GM10248 (cell line): ENCODE results near the gene NUDCD3.

Experiments used
- CTCF ChIA-PET: fragments of 300-600 bp; sonication (Branson Sonifier 250); formaldehyde crosslinking; extraction: SDS; loops from one replicate; lab custom pipeline; 2021; ENCODE audit warnings: antibody characterized with exemption; lab: Yijun Ruan, JAX
- POLR2A ChIA-PET: fragments of 350-650 bp; sonication (Branson Sonifier 250); formaldehyde crosslinking; extraction: SDS; loops from one replicate; lab custom pipeline; 2020; ENCODE audit warnings: antibody characterized with exemption; lab: Yijun Ruan, JAX
- DNase-seq: peaks from one replicate; pipeline ENCODE4 v3.0.0; 2012; ENCODE audit errors: extremely low spot score
- TF ChIP-seq, protein P1 (sequence below): IDR thresholded peaks from 2 replicates; pipeline ENCODE4 v1.5.1; 2012; ENCODE audit warnings: mild to moderate bottlenecking, low read depth; ENCODE audit errors: extremely low read depth, missing control alignments, control extremely low read depth

Gene NUDCD3

DNA sequence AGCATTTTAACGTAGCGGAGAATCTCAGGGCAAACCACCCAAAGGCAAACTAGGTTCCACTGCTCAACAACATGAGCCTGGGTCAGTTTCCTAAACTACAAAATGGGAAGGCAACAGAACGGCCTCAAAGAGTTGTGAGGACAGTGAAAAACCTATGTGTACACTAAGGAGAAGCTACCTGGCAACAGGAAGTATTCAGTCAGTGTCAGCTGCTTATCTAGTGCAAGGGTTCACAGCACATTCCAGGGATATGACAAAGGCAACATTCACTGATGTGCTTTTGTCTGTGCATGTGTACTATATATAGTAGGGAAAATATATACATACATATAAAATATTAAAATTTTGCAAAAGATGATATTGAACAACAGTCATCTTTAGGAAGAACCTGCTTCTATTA, 17.2 kb downstream of the NUDCD3 start:
- no peak for DNase-seq
- POLR2A ChIA-PET, result no interaction called here
- CTCF ChIA-PET, result interaction anchor here (3.7 kb wide), 1 partner anchor 11 kb away, joined by 18 read pairs; no protein-coding TSS in a partner anchor
- TF ChIP-seq, protein P1, sequence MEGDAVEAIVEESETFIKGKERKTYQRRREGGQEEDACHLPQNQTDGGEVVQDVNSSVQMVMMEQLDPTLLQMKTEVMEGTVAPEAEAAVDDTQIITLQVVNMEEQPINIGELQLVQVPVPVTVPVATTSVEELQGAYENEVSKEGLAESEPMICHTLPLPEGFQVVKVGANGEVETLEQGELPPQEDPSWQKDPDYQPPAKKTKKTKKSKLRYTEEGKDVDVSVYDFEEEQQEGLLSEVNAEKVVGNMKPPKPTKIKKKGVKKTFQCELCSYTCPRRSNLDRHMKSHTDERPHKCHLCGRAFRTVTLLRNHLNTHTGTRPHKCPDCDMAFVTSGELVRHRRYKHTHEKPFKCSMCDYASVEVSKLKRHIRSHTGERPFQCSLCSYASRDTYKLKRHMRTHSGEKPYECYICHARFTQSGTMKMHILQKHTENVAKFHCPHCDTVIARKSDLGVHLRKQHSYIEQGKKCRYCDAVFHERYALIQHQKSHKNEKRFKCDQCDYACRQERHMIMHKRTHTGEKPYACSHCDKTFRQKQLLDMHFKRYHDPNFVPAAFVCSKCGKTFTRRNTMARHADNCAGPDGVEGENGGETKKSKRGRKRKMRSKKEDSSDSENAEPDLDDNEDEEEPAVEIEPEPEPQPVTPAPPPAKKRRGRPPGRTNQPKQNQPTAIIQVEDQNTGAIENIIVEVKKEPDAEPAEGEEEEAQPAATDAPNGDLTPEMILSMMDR, result no peak

DNA sequence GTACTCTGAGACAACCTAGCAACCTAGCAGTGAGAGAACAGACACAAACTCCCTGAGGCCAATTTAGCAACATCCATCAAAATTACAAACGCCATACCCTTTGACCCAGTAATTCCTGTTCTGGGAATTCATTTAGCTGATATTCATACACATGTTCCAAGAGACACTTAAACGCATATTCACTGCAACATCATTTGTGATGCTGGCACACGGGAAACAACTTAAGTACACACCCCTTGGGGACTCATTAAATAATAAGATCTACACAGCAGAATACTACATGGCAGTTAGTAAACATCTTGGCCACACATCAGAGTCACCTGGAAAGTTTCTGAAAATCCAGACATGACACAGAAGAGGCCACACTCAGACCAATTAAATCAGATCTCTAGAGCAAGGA, 17.6 kb downstream of the NUDCD3 start:
- CTCF ChIA-PET, result interaction anchor here (0.8 to 3.7 kb wide), 2 partner anchors 11 to 232 kb away, joined by 3 to 18 read pairs; no protein-coding TSS in a partner anchor
- TF ChIP-seq, protein P1, result no peak
- POLR2A ChIA-PET, result no interaction called here
- DNase-seq, result no peak

DNA sequence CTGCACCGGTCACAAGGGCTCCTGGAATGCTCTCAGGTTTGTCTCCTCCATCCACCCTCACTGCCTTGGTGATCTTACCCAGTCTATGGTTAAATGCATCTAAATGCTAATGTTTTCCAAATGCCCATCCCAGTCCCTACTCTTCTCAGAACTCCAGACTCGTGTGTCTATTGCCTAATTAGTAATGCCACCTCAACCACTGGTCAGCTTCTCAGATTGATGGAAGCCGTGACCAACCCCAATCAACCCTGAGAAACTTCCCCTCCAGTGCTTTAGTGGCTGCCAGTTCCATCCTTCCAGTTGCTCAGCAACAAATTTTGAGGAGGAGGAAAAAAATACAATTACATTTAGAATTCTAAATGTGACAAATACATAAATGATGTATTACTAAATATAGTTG, 18.6 kb downstream of the NUDCD3 start:
- POLR2A ChIA-PET, result no interaction called here
- TF ChIP-seq, protein P1, result no peak
- DNase-seq, result no peak
- CTCF ChIA-PET, result interaction anchor here (0.8 kb wide), 1 partner anchor 231 kb away, joined by 3 read pairs; no protein-coding TSS in a partner anchor

DNA sequence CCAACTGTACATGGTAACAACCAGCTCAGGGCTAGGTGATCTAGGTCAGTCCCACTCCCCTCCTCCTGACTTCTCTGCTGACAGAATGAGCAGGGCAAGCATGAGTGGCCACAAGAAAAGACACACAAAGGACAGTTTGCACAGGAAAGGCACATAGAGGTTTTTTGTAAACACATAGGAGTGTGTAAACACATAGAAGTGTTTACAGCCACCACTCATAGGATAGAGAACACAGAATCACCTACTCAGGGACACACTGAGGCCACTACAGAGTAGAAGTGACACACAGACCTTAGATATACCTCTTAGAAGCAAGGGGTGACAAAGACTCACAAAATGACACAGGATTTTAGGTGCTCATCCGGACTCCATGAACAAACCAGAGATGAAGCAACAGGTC, 19.0 kb downstream of the NUDCD3 start:
- CTCF ChIA-PET, result interaction anchor here (1.8 to 2.0 kb wide), 2 partner anchors 40 to 230 kb away, joined by 7 to 9 read pairs; no protein-coding TSS in a partner anchor

DNA sequence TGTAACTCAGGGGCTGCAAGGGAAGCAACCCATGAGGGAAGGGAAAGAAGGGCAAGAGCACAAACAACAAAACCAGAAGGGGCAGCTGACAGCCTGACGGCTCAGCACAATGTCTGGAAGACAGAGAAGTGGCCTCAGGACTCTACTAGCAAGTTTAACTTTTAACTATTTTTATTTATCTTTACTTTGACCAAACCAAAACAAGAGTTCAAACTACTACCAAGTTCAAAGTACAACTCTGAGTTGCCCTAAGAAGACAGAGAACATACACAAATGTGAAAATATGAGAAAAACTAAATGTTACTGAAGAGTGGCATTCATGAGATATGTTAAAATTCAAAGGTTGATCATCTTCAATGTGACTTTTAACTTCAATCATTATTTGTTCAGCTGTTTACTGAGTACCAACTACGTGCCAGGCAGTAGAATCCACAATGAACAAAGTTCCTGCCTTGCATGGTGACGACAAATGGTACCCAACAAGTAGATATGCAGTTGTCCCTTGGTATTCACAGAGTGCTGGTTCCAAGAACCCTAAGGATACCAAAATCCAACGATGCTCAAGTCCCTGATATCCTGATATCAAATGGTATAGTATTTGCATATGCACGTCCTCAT, 19.7 kb downstream of the NUDCD3 start:
- CTCF ChIA-PET, result interaction anchor here (1.0 to 2.0 kb wide), 4 partner anchors 12 to 230 kb away, joined by 3 to 9 read pairs (median 6); no protein-coding TSS in a partner anchor
- POLR2A ChIA-PET, result no interaction called here
- no peak for DNase-seq
- TF ChIP-seq, protein P1, result no peak

More for the DNA sequence above, 19.0 kb downstream of the NUDCD3 start:
- no peak for DNase-seq
- POLR2A ChIA-PET, result no interaction called here
- TF ChIP-seq, protein P1, result no peak

DNA sequence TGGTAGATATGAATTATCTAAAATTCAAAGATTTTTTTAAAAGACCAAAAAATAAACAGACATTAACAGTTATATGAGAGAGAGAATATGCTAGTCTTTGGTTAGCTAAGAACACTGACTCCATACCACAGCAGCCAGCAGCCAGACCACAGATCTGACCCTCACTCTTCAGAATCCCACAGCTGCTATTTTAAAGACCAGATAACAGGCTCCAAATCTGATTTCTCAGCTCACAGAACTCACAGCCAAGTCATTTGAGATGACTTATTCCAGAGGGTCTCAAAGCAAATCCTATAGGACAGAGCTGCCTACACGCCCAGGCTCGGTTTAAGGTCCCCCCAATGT, 20.4 kb downstream of the NUDCD3 start:
- no peak for DNase-seq
- CTCF ChIA-PET, result interaction anchor here (1.0 to 2.0 kb wide), 5 partner anchors 10 to 229 kb away, joined by 3 to 9 read pairs (median 5); no protein-coding TSS in a partner anchor
- TF ChIP-seq, protein P1, result no peak
- POLR2A ChIA-PET, result no interaction called here
